HG03108 (cell line): ENCODE data around the gene ELK3.
"Not testable (repeated sequence)": the region's sequence is repeated elsewhere in the genome, so short reads cannot be mapped to it uniquely, and the experiment has no call there.

Experiments
- ATAC-seq: cut with Tn5 transposase; IDR thresholded peaks from one replicate; pipeline ENCODE4 v1.9.1; 2021; ENCODE audit warnings: moderate library complexity; ENCODE audit not compliant: unreplicated experiment

ELK3 gene

GRCh38 chr12:96302687-96303310, 108.6 kb downstream of the ELK3 start:
- ATAC-seq: no peak

GRCh38 chr12:96303653-96304052, 109.5 kb downstream of the ELK3 start:
- ATAC-seq: no peak

GRCh38 chr12:96305665-96306064, 111.5 kb downstream of the ELK3 start:
- ATAC-seq: no peak

GRCh38 chr12:96308881-96309280, 114.7 kb downstream of the ELK3 start:
- no peak for ATAC-seq

- ATAC-seq: no peak
Measured at GRCh38 chr12:96310067-96310466, 115.9 kb downstream of the ELK3 start.

GRCh38 chr12:96311191-96311590, 117.0 kb downstream of the ELK3 start:
- no peak for ATAC-seq

GRCh38 chr12:96313606-96314005, 119.4 kb downstream of the ELK3 start:
- ATAC-seq: no peak

- no peak for ATAC-seq
Measured at GRCh38 chr12:96314723-96315122, 120.5 kb downstream of the ELK3 start.

- not testable (repeated sequence) for ATAC-seq
Measured at GRCh38 chr12:96315741-96316481, 121.7 kb downstream of the ELK3 start.

- not testable (repeated sequence) for ATAC-seq
Measured at GRCh38 chr12:96317801-96318200, 123.6 kb downstream of the ELK3 start.
